Limb (tissue), 2 donors: Measurements from ENCODE around the gene CDH11.

Experiments
- DNase-seq, 2 donors: peaks; one replicate each; pipeline ENCODE4 v3.0.0-alpha.2; 2016; ENCODE audit errors: extremely low spot score in 2 of 2

CDH11 gene, protein sequence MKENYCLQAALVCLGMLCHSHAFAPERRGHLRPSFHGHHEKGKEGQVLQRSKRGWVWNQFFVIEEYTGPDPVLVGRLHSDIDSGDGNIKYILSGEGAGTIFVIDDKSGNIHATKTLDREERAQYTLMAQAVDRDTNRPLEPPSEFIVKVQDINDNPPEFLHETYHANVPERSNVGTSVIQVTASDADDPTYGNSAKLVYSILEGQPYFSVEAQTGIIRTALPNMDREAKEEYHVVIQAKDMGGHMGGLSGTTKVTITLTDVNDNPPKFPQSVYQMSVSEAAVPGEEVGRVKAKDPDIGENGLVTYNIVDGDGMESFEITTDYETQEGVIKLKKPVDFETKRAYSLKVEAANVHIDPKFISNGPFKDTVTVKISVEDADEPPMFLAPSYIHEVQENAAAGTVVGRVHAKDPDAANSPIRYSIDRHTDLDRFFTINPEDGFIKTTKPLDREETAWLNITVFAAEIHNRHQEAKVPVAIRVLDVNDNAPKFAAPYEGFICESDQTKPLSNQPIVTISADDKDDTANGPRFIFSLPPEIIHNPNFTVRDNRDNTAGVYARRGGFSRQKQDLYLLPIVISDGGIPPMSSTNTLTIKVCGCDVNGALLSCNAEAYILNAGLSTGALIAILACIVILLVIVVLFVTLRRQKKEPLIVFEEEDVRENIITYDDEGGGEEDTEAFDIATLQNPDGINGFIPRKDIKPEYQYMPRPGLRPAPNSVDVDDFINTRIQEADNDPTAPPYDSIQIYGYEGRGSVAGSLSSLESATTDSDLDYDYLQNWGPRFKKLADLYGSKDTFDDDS

DNA sequence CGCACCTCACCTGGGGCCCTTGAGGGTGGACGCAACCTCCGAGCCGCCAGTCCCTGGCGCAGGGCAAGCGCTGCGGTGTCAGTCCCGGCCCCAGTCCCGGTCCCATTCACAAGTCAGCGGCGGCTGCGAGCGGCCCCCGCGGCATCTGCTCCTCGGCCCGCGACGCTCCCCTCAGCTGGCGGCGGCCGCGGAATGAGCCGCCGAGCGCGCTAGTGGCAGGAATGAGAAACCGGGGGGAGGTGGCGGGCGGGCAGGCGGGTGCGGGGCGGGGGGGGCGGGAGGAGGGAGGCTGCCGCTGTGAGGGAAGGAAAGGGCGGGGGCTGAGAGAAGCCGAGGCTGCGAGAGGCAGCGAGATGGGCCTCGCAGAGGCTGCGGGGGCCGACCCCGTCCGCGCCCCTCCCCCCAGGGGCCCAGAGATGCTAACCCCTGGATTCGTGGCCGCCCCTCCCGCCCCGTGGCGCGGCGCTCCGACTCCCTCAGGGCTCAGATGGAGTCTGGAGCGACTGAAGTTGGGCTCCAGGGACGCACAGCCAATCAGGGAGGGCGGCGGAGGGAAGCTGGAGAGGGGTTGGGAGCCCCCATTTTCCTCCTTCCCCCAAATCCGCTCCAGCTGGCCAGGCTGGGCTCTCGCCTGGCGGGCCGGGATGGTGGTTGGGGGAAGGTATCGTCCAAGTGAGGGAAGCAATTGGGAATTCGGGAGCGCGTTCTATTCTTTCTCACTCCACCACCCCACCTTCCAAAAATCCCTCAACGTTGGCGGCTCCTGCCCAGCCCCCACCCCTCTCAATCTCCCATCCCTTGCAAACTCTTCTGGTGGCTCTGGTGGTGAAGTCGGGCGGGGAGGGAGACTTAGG, at the start of gene CDH11:
Gene CDH11 (minus strand): TSS at position 194 of the 854 bp plus-strand sequence. CDS start 117,194 bp downstream, outside the sequence.
- DNase-seq, result peak; percentile 78 to 93

DNA sequence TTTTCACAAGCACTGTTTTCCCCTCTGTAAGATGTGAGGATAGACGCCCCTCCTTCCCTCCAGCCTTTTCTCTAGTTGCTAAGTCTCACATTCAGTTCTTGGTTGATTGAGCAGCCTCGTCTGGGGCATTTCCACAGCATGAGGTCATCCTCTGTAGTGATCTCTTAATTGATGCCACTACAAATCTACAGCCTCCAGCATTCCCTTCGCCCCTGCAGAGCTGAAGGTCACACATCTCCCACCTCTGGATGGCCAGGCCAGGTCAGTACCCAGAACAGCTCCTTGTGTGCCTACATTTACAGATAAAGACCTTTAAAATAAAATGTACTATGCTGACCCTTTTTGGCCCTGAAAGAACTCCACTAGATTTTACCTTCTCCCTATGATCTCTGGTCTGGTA, 32.5 kb upstream of the CDH11 start:
- no peak for DNase-seq

DNA sequence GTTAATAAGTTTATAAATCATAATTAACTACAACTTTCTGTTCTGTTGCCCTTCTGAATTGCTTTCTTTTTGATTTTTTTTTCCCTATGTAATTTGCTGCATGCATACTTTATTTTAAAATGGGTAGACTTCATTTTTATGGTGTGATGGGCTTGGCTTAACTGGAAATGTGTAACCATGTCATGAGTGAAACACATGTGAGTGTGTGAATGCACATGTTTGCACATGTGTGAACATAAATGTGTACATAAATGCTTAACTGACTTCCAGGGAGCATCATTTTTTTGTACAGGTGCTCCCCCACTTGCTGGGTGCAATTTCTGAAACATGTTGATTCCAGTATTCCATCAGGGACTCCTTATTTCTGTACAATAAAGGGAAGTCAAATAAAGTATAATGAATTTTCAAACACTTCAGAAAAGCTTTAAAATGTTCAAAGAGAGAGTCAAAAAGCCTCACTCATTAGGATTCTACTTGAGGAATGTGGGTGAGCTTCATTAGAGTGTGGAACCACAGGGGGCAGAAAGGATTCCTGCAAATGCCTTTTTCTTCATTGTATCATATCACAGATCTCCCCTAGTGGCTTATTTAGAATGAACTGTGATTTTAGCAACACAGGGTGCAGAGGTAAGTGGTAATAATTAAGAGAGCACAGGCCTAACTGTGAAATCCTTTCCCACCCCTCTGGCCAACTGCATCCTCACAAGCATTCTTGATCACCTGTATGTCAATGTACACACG, 31.7 kb upstream of the CDH11 start:
- DNase-seq, result no peak

DNA sequence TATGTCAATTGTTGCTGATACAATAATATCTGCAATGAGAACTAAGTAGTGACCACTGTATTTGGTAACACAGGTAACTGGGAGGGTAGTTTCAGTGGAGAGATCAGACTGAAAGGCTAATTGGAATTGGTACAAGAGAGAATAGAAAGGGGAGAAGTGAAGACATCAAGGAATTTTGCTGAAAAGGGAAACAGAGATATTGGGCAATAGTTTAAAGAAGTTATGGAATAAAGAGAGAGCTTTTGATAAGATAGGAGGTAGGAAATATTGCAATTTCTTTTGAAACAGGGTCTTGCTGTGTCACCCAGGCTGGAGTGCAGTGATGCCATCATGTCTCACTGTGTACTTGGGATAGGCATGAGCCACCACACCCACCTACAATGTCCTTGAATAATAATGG, 26.9 kb upstream of the CDH11 start:
- no peak for DNase-seq

DNA sequence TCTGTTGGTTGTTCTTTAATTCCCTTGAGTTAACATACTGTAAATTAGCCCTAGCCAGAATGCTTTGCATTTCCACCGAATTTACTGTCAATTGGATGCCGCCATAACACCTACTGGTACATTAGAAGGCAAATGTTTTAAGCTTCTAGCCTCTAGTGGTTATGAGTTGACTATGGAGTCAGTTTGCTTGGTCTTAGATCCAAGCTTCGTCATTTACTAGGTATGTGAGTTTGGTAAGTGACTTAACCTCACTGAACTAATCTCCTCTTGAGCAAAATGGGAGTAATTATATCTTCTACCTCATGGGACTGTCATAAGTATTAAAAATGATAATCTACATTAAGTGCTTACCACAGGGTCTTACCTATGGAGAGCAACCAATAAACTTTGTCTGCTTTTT, 20.4 kb upstream of the CDH11 start:
- DNase-seq, result no peak

DNA sequence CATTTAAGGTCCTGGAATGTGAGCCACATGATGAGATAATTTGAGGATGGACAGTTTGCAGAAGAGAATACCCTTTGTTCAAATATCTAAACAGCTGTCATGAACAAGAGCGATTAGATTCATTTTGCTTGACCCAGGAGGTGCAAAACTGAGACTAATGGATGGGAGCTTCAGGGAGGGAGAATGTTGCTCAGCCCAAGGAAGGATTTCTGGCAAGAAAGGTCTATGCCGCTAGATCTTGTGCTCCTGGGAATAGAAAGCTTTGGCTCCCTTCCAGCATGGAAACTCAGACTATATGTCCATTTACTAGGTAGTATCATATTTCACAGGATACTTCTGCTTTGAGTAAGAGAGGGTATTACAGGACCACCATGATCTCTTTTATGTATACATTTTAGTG, 14.8 kb upstream of the CDH11 start:
- no peak for DNase-seq

GRCh38 chr16:65126845-65127624, 5.2 kb upstream of the CDH11 start:
- no peak for DNase-seq

DNA sequence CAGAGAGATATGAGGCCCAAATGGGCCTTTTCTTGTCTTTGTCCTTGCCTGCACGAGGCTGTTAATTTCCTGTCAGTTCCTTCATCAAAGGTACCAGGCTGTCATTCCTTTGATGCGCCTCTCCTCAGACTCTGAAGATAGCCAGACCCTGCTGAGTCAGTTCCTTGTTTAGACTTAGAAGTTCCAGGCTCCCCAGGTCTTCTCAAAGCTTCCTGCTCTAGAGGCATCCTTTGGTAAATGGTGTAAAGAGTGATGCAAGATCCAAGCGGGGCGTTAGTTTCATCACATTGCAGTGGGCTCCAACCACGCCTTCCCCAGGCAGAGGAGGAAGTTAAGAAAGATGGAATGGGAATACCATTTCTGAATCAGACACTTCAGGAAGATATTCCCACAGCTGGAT, 4.0 kb upstream of the CDH11 start:
- no peak for DNase-seq

DNA sequence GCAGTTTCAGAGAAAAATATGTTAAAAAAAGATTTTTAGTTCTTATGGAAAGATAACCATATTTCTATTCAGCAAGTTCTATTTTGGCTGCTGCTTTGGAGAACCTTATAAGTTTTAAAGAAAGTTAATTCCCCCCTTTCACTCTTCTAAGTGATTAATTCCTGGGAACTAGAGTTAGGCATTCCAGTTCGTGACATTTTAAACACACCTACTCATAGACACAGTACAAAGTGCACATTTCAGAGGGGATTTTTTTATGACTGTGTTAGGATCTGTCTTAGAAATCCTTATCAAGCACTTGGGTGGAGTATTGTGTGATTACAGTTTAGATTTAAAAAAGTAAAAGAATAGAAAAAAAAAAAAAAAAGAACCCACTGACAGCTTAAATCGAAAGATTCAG, 3.5 kb upstream of the CDH11 start:
- DNase-seq, result no peak

DNA sequence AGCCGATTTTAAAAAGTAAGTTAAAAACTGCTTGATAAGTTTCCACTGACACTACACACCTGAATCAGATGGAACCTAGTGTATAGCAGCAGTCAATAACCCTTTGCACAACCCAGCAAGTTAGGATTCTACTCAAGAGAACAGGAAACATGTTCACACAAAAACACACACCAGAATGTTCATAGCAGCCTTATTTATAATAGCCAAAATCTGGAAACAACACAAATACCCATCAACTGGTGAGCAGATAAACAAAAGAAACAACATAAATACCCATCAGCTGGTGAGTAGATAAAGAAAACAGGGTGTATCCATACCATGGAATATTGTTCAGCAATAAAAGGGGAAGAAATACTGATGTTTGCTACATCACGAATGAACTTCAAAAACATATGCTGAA, 2.7 kb upstream of the CDH11 start:
- DNase-seq, result no peak

DNA sequence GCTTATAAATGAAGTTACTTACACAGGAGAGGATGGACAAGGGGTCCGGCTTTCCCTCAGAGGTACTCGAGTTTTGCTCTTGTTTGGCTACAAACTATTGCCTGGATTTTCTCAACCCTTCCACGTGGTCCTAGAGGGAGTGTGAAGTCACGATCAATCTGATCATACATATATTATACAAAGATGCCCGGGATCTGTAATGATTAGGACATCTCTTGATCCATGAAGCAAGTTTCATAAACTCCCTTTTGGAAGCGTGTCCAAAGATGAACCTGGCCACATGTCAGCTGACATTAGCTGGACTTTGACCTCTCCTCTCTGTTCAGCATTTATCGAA, 2.3 kb upstream of the CDH11 start:
- no peak for DNase-seq

DNA sequence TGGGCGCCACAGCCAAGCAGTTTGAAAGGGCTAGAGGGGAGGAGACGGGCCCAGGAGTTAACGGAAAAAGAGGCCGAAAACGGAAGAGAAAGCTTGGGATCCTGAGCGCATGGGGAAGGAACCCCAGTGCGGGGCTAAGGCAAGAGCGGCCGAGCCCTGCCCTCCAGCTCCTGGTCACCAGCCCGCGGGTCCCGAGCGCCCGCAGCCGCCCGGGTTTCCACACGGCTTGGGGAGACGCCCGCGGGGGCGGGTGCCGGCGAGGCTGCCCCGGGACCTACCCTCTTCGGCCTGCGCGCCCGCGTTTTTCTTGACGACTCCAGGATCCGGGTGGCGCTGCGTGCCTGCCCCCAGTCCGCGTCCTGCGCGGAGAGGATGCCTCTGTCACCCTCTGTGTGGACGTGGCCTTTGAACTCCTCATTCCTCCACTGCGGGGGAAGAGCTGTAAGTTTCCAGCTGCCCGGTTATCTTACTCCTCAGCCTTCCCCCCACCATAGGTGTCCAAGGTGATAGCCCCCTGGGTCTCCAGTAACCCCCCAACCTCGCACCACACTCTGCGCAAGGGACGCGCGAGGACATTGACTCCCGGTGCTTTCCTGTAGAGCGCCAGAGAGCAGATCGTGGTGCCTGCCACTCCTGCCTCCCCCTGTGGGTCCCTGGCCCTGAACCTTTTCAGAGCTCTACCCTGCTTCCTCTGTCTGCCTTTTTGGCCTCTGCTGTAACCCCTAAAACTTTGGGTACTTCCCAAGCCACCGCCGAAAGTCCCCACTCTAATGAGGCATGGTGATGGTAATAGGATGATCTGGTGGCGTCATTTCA, 1.7 kb upstream of the CDH11 start:
- DNase-seq, result peak in 1 of 2 donors; percentile 71

DNA sequence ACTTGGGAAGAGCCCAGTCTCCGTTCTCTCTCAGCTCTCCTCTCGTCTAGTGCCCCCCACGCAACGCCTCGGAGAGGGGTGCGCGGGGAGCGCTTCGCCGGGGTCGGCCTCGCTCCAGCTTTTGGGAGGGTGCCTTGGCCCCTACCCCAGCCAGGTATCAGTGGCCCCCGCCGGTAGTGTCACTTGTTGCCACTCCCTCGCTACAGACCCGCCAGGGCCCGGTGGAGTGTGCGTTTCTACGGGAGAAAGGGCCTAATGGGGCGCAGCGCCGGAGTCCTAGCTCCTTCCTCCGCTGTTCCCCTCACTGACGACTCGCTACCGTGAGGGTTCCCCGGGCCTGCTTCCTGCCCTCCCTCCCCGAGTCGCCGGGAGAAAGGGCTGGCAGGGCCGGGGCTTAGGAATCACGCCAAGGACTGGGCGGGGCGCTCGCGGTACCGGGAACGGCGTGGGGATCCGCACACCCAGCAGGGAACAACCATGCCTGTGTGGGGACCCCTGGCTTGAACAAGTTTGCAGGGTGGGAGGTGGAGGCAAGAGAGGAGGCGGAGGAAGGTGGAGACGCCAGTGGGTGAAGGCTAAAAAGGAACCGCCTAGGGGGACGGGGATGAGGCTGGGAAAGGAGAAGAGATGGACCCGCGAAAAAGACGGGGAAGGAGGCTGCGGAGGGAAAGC, 997 bp upstream of the CDH11 start:
- DNase-seq, result peak; percentile 57 to 86

- peak in 1 of 2 donors; percentile 72 for DNase-seq
These were observed 787 bp downstream of the CDH11 start for GRCh38 chr16:65120831-65121721.

DNA sequence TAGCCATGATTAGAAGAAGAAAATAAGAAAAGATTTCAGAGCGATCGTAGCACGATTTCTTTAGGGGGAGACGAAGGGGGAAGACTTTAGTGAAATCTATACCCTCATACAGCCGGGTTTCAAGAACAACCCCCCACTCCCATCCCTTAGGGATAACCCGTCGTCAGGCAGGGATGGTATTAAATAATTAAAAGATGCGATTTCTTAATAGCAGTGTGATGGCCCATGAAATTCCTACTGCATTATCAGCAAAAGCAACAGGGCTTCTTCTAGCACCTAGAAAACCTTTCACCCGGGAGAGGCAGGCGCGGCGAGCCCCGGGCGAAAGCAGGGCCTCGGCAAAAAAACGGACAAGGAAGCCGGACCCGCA, 1.4 kb downstream of the CDH11 start:
- DNase-seq, result no peak

DNA sequence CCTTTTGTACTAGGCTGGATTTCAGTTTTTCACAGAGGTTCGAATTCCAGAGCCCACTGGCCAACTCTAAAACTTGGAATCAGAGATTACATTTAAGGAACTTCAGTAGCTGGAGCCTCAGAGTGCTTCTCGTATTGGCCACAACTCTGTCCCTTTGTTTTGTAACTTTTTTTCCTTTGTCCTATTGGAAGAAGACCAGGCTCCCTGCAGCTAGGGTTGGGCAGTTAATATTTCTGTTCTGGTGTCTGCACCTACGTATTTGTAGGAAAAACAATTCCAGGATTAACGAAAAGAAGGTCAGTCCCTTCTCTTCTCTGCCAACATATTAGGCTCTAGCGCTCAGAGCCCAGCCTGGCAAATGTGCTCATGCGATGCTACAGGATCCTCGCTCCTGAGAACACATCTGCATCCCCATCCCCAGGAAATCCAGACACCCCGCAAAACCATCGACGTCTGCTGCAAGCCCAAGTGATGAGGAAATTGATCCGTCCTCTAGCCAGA, 1.9 kb downstream of the CDH11 start:
- peak; percentile 52 to 56 for DNase-seq

DNA sequence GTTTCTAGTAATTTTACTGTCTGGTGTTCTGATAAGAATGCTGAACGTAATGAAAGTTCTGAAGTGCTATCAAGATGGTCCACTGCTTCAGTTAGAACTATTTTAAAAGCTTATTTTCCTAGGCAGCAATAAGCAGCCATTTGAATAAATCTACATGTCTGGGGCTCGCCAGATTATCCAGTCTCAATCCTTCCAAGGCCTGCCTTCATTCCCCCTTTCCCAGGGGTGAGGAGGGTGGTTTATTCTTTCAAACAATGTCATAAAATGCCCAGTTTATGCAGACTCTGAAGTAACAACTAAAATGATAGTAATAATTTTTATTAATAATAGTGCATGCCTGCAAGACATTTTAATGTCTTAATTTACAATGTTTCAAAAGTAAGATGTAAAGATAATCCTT, 2.4 kb downstream of the CDH11 start:
- DNase-seq, result no peak

GRCh38 chr16:65118871-65119270, 3.0 kb downstream of the CDH11 start:
- DNase-seq, result peak in 1 of 2 donors; percentile 36
